A549 (cell line): ENCODE measurements around the gene ZBTB47. TPM values are rescaled to one million over a fixed set of nuclear protein-coding genes. Genes with fewer than 3 reads are reported as not detected.

Experiments used
- ATAC-seq, 2 experiments: fragments of 200-7000 bp in 1 of 2; fragments of >200 bp in 1 of 2; cut with Nextera tagmentation in 1 of 2; cut with Tn5 transposase in 1 of 2; 3 replicates each; pipeline versions ENCODE4 v1.8.0 to v1.9.1; 2018 to 2020; ENCODE audit warnings: mild to moderate bottlenecking in 1 of 2, moderate library complexity in 1 of 2
- CTCF ChIA-PET: fragments of 300-600 bp; sonication (Branson Sonifier 250); formaldehyde crosslinking; extraction: SDS; loops from one replicate; lab custom pipeline; 2021; ENCODE audit warnings: antibody characterized with exemption, inconsistent platforms; lab: Yijun Ruan, JAX
- POLR2A ChIA-PET: fragments of 350-600 bp; formaldehyde crosslinking; extraction: SDS; loops from one replicate; lab custom pipeline; 2021; ENCODE audit warnings: antibody characterized with exemption, inconsistent platforms; lab: Yijun Ruan, JAX
- DNase-seq, 2 experiments: peaks; one replicate each; pipeline versions ENCODE4 v3.0.0 to v3.0.0-alpha.2; 2011 to 2016; ENCODE audit warnings: low read depth in 1 of 2, low spot score in 1 of 2
- FAIRE-seq: peaks from 2 replicates; lab custom pipeline; 2011; peaks lifted over from hg19 to GRCh38; lab: Jason Lieb, UNC
- H3K27ac ChIP-seq, 2 experiments: fragments of >200 bp; sonication (Bioruptor Twin); formaldehyde crosslinking; 3 replicates each; pipeline ENCODE4 v1.5.1; 2016 to 2017
- H3K4me1 ChIP-seq: fragments of >200 bp; sonication (Bioruptor Twin); formaldehyde crosslinking; 3 replicates; pipeline ENCODE4 v1.6.1; 2016
- H3K4me2 ChIP-seq: fragments of >200 bp; sonication (Bioruptor Twin); formaldehyde crosslinking; 3 replicates; pipeline ENCODE4 v1.6.1; 2016
- H3K4me3 ChIP-seq: fragments of >200 bp; sonication (Bioruptor Twin); formaldehyde crosslinking; 3 replicates; pipeline ENCODE4 v1.5.1; 2016
- H3K9me3 ChIP-seq: fragments of >200 bp; sonication (Bioruptor Twin); formaldehyde crosslinking; 3 replicates; pipeline ENCODE4 v1.6.1; 2016
- BHLHE40 ChIP-seq: IDR thresholded peaks from 2 replicates; pipeline ENCODE4 v1.6.1; 2012; ENCODE audit warnings: low read depth, low read length, inconsistent platforms
- CBX2 ChIP-seq: fragments of 200-600 bp; sonication (generic); IDR thresholded peaks from 2 replicates; pipeline ENCODE4 v1.6.1; 2016; ENCODE audit warnings: low read depth, mild to moderate bottlenecking, borderline replicate concordance
- CBX8 ChIP-seq: fragments of 200-600 bp; sonication (generic); IDR thresholded peaks from 2 replicates; pipeline ENCODE4 v1.6.1; 2016
- CEBPB ChIP-seq, 2 experiments: fragments of >200 bp in 1 of 2; sonication (Bioruptor Twin) in 1 of 2; formaldehyde crosslinking in 1 of 2; IDR thresholded peaks; 2 replicates each; pipeline ENCODE4 v1.6.1; 2012 to 2016
- CHD2 ChIP-seq: fragments of 150-350 bp; IDR thresholded peaks from 2 replicates; pipeline ENCODE4 v1.6.1; 2014; ENCODE audit warnings: low read length; ENCODE audit not compliant: partially characterized antibody
- EHF ChIP-seq: fragments of 250-450 bp; sonication (Bioruptor Pico); IDR thresholded peaks from 2 replicates; pipeline ENCODE4 v1.5.0; 2020; ENCODE audit warnings: mild to moderate bottlenecking
- EP300 ChIP-seq, 2 experiments: fragments of >200 bp; sonication (Bioruptor Twin); formaldehyde crosslinking; IDR thresholded peaks; 2 replicates in 1 of 2; 3 replicates in 1 of 2; pipeline ENCODE4 v1.6.1; 2016 to 2017
- ESRRA ChIP-seq: fragments of 150-350 bp; IDR thresholded peaks from 2 replicates; pipeline ENCODE4 v1.6.1; 2014; ENCODE audit warnings: mild to moderate bottlenecking, low read length, borderline replicate concordance
- FOSB ChIP-seq: fragments of 250-450 bp; sonication (Bioruptor Pico); IDR thresholded peaks from 2 replicates; pipeline ENCODE4 v1.5.0; 2020; ENCODE audit warnings: mild to moderate bottlenecking, moderate library complexity
- JUN ChIP-seq, 2 experiments: fragments of >200 bp; sonication (Bioruptor Twin); formaldehyde crosslinking; IDR thresholded peaks; 2 replicates in 1 of 2; 3 replicates in 1 of 2; pipeline ENCODE4 v1.6.1; 2016 to 2017
- MYC ChIP-seq: IDR thresholded peaks from 2 replicates; pipeline ENCODE4 v1.6.1; 2012; ENCODE audit warnings: mild to moderate bottlenecking, inconsistent platforms, low read length, improper control_type of control experiment, borderline replicate concordance
- NFE2L2 ChIP-seq: fragments of 150-350 bp; conservative IDR thresholded peaks from 2 replicates; pipeline ENCODE4 v1.6.1; 2014; ENCODE audit warnings: low read length
- POLR2A ChIP-seq: IDR thresholded peaks from 2 replicates; pipeline ENCODE4 v1.6.1; 2012; ENCODE audit warnings: mild to moderate bottlenecking, low read length
- RARB ChIP-seq: fragments of 250-450 bp; sonication (Bioruptor Pico); IDR thresholded peaks from 2 replicates; pipeline ENCODE4 v1.8.0; 2021; ENCODE audit warnings: mild to moderate bottlenecking, moderate library complexity
- RNF2 ChIP-seq: fragments of 200-600 bp; sonication (generic); IDR thresholded peaks from 2 replicates; pipeline ENCODE4 v1.6.1; 2016; ENCODE audit warnings: low read depth, mild to moderate bottlenecking, antibody characterized with exemption, moderate library complexity, borderline replicate concordance
- SMC3 ChIP-seq: fragments of >200 bp; sonication (Bioruptor Twin); formaldehyde crosslinking; IDR thresholded peaks from 3 replicates; pipeline ENCODE4 v1.6.1; 2018; ENCODE audit warnings: inconsistent platforms
- TP53 ChIP-seq: fragments of 250-450 bp; sonication (Bioruptor Pico); IDR thresholded peaks from 2 replicates; pipeline ENCODE4 v1.5.0; 2021; ENCODE audit warnings: mild to moderate bottlenecking, moderate library complexity
- USF2 ChIP-seq: fragments of 450-650 bp; IDR thresholded peaks from 2 replicates; pipeline ENCODE4 v1.6.1; 2014; ENCODE audit warnings: antibody characterized with exemption
- ZC3H11A ChIP-seq: fragments of 450-650 bp; IDR thresholded peaks from 2 replicates; pipeline ENCODE4 v1.6.1; 2014; ENCODE audit warnings: antibody characterized with exemption, mild to moderate bottlenecking
- ZFP36 ChIP-seq: fragments of 450-650 bp; IDR thresholded peaks from 2 replicates; pipeline ENCODE4 v1.6.1; 2014; ENCODE audit warnings: borderline replicate concordance; ENCODE audit not compliant: partially characterized antibody
- ZSCAN20 ChIP-seq: fragments of 250-450 bp; sonication (Bioruptor Pico); IDR thresholded peaks from 2 replicates; pipeline ENCODE4 v1.8.0; 2022; ENCODE audit warnings: mild to moderate bottlenecking, moderate library complexity
- WGBS: methylation state at CpG from one replicate; pipeline ENCODE4 v1.1.6; 2017; ENCODE audit errors: missing lambda C conversion rate; 5-methylcytosine and 5-hydroxymethylcytosine counted together
- polyA plus RNA-seq, 4 experiments: library from polyadenylated mRNA; depleted of rRNA in 3 of 4; stranded (reverse); fragments of >200 nt; fragmentation: RNase III in 1 of 4; extraction: RNeasy Plus Mini Kit Qiagen cat#74134 plus additional on column Dnase treatment in 1 of 4; gene quantifications; 2 replicates in 3 of 4; 3 replicates in 1 of 4; pipeline ENCODE4 v1.2.3, GENCODE V29; 2011 to 2017
- TF ChIP-seq, protein P1 (sequence below): fragments of >200 bp; sonication (Bioruptor Twin); formaldehyde crosslinking; IDR thresholded peaks from 3 replicates; pipeline ENCODE4 v1.6.1; 2016
- TF ChIP-seq, protein P2 (sequence below): IDR thresholded peaks from 2 replicates; pipeline ENCODE4 v1.6.1; 2012
- TF ChIP-seq, protein P3 (sequence below): fragments of 150-350 bp; IDR thresholded peaks from 2 replicates; pipeline ENCODE4 v1.6.1; 2014; ENCODE audit warnings: low read depth, mild to moderate bottlenecking, low read length

The ZBTB47 gene
- polyA plus RNA-seq, 2 of the 4 experiments (the other 2 are of a cell fraction): 2.5 to 6.8 TPM

DNA sequence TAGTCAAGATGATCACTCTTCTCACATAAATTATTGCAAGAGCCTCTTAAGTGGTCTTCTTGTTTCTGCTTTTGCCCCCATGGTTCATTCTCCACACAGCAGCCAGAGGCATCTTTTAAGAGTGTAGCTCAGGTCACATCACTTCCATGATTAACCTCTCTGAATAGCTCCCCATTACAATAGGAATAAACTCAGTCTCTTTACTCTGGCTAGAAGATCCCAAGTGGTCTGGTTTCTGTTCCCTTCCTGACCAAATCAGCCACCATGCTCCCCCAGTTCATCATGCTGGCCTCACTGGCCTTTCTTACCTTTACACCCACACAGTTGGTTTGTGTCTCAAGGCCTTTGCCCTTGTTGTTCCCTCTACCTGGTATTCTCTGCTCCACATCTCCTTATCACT is 40.9 kb downstream of the ZBTB47 start (continued):
- TF ChIP-seq, protein P1, sequence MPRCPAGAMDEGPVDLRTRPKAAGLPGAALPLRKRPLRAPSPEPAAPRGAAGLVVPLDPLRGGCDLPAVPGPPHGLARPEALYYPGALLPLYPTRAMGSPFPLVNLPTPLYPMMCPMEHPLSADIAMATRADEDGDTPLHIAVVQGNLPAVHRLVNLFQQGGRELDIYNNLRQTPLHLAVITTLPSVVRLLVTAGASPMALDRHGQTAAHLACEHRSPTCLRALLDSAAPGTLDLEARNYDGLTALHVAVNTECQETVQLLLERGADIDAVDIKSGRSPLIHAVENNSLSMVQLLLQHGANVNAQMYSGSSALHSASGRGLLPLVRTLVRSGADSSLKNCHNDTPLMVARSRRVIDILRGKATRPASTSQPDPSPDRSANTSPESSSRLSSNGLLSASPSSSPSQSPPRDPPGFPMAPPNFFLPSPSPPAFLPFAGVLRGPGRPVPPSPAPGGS: no peak
- TF ChIP-seq CBX8 (no peak), EHF (CRISPR knock-in tag) (no peak), RARB (CRISPR knock-in tag) (no peak), MYC (no peak), BHLHE40 (no peak)
- TF ChIP-seq, all 56 proteins: peak for 0

DNA sequence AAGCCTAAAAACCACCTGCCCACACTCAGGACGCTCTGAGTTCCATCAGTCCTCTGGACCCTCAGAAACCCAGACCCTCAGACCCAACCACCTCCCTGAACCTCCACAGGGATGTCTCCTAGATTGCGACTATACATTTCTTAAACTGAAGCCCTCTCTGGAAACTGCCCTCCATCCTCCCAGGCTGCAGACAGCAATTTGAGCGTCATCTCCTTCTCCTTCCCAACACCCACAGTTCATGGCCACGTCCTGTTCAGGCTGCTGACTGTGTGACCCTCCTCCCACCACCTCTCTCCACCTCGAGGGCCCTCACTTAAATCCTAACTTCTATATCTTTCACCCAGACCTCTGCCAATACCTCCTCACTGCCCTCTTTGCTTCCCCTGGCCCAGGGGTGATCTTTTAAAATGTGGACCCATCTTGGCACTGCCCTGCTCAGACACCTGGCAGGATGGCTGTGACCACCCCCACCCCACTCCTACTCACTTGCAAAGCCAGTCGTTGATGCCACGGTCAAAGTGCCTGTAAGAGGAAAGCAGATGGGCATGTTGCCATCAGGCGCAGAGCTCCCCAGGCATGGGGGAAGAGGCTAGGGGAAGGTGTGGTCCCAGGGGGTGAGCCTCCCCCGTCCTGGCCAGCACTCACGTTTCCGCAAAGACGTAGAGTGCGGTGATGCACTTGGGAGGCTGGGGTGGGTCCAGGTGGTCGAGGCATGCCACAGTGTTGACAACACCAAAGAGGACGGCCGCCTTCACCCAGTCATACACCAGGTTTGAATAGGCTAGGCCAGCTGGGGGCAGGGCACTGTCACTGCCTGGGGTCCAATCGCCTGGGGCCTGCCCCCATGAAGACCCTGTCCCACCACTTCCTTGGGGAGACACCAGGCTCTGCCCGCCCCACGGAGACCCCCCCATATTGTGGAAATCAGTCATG is 43.1 kb downstream of the ZBTB47 start:
- no peak overlapping the region for H3K4me2 ChIP-seq
- H3K9me3 ChIP-seq: no peaks in the 10 kb centered on the region
- TF ChIP-seq ZFP36: no peak
- no peak for TF ChIP-seq CBX2
- TF ChIP-seq ZC3H11A: no peak
- TF ChIP-seq NFE2L2: no peak
- no peak for TF ChIP-seq SMC3
- TF ChIP-seq, protein P2, sequence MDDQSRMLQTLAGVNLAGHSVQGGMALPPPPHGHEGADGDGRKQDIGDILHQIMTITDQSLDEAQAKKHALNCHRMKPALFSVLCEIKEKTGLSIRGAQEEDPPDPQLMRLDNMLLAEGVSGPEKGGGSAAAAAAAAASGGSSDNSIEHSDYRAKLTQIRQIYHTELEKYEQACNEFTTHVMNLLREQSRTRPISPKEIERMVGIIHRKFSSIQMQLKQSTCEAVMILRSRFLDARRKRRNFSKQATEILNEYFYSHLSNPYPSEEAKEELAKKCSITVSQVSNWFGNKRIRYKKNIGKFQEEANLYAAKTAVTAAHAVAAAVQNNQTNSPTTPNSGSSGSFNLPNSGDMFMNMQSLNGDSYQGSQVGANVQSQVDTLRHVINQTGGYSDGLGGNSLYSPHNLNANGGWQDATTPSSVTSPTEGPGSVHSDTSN: no peak
- no peak for TF ChIP-seq CEBPB (IDR thresholded peaks at IDR 0.05)
- TF ChIP-seq, protein P3, sequence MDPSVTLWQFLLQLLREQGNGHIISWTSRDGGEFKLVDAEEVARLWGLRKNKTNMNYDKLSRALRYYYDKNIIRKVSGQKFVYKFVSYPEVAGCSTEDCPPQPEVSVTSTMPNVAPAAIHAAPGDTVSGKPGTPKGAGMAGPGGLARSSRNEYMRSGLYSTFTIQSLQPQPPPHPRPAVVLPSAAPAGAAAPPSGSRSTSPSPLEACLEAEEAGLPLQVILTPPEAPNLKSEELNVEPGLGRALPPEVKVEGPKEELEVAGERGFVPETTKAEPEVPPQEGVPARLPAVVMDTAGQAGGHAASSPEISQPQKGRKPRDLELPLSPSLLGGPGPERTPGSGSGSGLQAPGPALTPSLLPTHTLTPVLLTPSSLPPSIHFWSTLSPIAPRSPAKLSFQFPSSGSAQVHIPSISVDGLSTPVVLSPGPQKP: no peak
- TF ChIP-seq CHD2: no peak
- no peak for TF ChIP-seq ZSCAN20 (CRISPR knock-in tag)
- TF ChIP-seq MYC: no peak
- no peak for TF ChIP-seq FOSB (CRISPR knock-in tag)
- no peak for TF ChIP-seq RARB (CRISPR knock-in tag)
- no peak for TF ChIP-seq ESRRA
- TF ChIP-seq RNF2: no peak
- TF ChIP-seq POLR2A: no peak
- no peak for TF ChIP-seq USF2
- no peak for TF ChIP-seq EP300 (IDR thresholded peaks at IDR 0.05)
- no peak for TF ChIP-seq JUN (IDR thresholded peaks at IDR 0.05)
- no peak for TF ChIP-seq TP53 (CRISPR knock-in tag)
- TF ChIP-seq, all 56 proteins: peak for 0
- ATAC-seq (no peak), FAIRE-seq (no peak), DNase-seq (no peak)
- CTCF ChIA-PET: interaction anchor here (1.0 kb wide), 1 partner anchor 33 kb away, joined by 3 read pairs; no protein-coding TSS in a partner anchor
- POLR2A ChIA-PET: no interaction called here
- WGBS: 16% methylated on average over 7 of the region's 19 CpGs
- Histone ChIP-seq H3K27ac (no peak overlapping the region), H3K4me1 (no peaks in the 10 kb centered on the region), H3K4me3 (no peak overlapping the region)
